ENCODE measurements around the gene JAM3.
A peak's percentile ranks its signal among the peaks of the same experiment; 100 is the strongest.

Gene JAM3

DNA sequence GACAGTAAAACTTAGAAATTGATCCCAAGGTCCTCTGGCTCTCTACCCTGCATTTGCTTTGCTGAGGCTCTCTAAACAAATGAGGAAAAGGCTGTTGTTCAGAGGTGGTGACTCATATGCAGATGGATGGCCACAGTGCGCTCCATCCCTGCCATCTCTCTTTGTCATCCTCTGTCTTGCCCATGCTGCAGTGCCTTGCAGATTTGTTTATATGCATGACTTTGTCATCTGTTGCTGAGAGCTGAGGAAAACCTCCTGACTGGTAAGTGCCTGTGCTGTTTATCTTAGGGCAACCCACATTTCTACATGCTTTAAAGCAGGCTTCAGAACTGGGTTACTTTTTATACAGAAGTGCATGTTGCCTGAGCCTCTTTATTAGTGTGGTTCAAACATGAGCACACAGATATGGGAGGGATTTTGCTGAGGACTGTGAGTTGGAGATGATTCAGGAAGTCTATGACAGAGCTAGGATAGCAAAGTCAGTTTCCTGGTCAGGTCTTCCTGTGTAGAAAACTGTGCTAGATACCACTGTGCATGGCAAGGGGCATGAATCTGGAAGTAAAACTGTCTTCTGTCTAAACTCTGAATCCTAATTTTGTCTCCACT is 57.4 kb downstream of the JAM3 start:
- Histone ChIP-seq H3K36me3 (ENCODE audit: control insufficient read depth, insufficient read depth, low read length) (no peaks in the 10 kb centered on the region), H3K27me3 (replicated peaks; ENCODE audit: control insufficient read depth, insufficient read depth, low read length, poor library complexity, severe bottlenecking) (no peaks in the 10 kb centered on the region), H3K27ac (ENCODE audit: insufficient read depth, low read length, poor library complexity, severe bottlenecking) (no peak overlapping the region), H3K4me1 (ENCODE audit: control insufficient read depth, insufficient read depth, low read length, poor library complexity, severe bottlenecking) (no peaks in the 10 kb centered on the region), H3K4me3 (ENCODE audit: insufficient read depth, low read depth, low read length, poor library complexity, severe bottlenecking) (no peak overlapping the region), H3K9me3 (ENCODE audit: control insufficient read depth, low read length) (peaks cover 6% of the 10 kb centered on the region)
- no peak for DNase-seq

DNA sequence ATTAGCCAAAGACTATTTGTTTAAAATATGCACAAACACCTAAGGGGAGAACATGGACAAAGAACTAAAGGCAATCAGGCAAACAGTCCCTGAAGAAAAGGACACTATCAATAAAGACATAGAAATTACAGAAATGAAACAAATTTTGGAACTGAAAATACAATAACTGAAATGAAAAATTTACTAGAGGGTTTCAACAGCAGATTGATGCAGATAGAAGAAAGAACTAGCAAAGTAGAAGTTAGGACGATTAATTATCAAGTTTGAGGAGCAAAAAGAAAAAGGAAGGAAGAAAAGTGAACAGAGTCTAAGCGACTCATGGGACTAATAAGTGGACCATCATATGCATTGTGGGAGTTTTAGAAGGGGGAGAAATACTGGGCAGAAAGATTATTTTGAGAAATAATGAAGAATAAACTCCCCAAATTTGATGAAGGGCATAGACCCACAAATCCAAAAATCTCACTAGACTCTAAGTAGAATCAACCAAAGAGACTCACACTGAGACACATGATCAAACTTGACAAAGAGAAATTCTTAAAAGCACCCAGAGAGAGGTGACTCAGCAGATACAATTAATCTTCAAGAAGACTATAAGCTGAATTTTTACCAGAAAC is 62.9 kb downstream of the JAM3 start:
- no peaks in the 10 kb centered on the region for H3K36me3 ChIP-seq (ENCODE audit: control insufficient read depth, insufficient read depth, low read length)
- H3K27me3 ChIP-seq (replicated peaks; ENCODE audit: control insufficient read depth, insufficient read depth, low read length, poor library complexity, severe bottlenecking), result no peaks in the 10 kb centered on the region
- no peak for DNase-seq
- H3K4me1 ChIP-seq (ENCODE audit: control insufficient read depth, insufficient read depth, low read length, poor library complexity, severe bottlenecking), result no peaks in the 10 kb centered on the region
- H3K4me3 ChIP-seq (ENCODE audit: insufficient read depth, low read depth, low read length, poor library complexity, severe bottlenecking), result no peak overlapping the region
- no peak overlapping the region for H3K27ac ChIP-seq (ENCODE audit: insufficient read depth, low read length, poor library complexity, severe bottlenecking)
- peaks cover 13% of the 10 kb centered on the region for H3K9me3 ChIP-seq (ENCODE audit: control insufficient read depth, low read length)

DNA sequence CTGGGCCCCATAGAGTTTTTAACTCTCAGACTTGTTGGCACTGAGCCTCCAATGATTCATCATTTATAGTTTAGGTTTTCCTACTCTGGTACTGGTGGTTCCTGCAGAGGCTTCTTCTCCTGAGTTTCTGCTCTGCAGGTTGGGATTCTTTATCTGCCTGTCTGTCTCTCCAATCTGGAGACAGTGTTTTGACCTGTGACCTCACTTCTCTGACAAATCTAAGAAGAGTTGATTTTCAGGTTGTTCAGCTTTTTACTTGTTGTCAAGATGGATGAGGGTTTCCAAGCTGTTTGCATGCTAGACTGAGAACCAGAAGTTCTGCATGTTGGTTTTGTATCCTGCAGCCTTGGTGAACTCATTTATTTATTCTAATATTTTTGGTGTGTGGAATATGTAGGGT is 63.9 kb downstream of the JAM3 start:
- no peaks in the 10 kb centered on the region for H3K36me3 ChIP-seq (ENCODE audit: control insufficient read depth, insufficient read depth, low read length)
- H3K27me3 ChIP-seq (replicated peaks; ENCODE audit: control insufficient read depth, insufficient read depth, low read length, poor library complexity, severe bottlenecking), result no peaks in the 10 kb centered on the region
- no peak for DNase-seq
- H3K4me3 ChIP-seq (ENCODE audit: insufficient read depth, low read depth, low read length, poor library complexity, severe bottlenecking), result no peak overlapping the region
- H3K27ac ChIP-seq (ENCODE audit: insufficient read depth, low read length, poor library complexity, severe bottlenecking), result no peak overlapping the region
- H3K4me1 ChIP-seq (ENCODE audit: control insufficient read depth, insufficient read depth, low read length, poor library complexity, severe bottlenecking), result no peaks in the 10 kb centered on the region
- H3K9me3 ChIP-seq (ENCODE audit: control insufficient read depth, low read length), result peaks cover 13% of the 10 kb centered on the region

DNA sequence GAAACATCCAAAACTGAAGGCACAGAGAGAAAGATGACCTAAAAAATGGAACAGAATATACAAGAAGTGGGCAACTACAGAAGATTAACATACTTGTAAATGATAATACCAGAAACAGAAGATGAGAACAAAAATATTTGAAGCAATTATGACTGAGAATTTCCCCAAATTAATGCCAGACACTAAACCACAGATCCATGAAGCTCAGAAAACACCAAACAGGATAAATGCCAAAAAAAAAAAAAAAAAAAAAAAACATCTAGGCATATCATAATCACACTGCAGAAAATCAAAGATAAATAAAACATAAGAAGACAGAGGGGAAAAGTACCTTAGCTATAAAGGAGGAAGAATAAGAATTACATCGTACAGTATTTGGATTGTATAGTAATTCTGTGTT is 65.3 kb downstream of the JAM3 start:
- Histone ChIP-seq H3K4me1 (ENCODE audit: control insufficient read depth, insufficient read depth, low read length, poor library complexity, severe bottlenecking) (no peaks in the 10 kb centered on the region), H3K4me3 (ENCODE audit: insufficient read depth, low read depth, low read length, poor library complexity, severe bottlenecking) (no peak overlapping the region), H3K27ac (ENCODE audit: insufficient read depth, low read length, poor library complexity, severe bottlenecking) (no peak overlapping the region), H3K36me3 (ENCODE audit: control insufficient read depth, insufficient read depth, low read length) (no peaks in the 10 kb centered on the region), H3K27me3 (replicated peaks; ENCODE audit: control insufficient read depth, insufficient read depth, low read length, poor library complexity, severe bottlenecking) (no peaks in the 10 kb centered on the region), H3K9me3 (ENCODE audit: control insufficient read depth, low read length) (peaks cover 13% of the 10 kb centered on the region)
- DNase-seq, result no peak

DNA sequence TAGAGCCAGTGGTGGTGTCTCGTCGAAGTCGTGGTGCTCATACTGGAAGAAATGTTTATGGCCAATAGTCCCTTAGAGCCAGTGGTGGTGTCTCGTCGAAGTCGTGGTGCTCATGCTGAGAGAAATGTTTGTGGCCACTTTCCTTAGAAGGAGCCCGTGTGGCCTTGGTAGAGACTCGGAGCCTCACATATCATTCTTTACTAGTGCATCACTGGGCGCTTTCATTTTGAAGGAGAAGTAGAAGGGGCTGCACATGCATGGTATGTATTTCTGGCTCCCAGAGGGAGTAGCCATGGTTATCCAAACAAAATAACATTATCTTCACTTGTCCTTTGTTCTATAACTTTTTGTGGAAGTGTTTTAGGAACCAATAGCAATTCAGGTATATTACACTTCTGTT is 69.5 kb downstream of the JAM3 start:
- Histone ChIP-seq H3K4me1 (ENCODE audit: control insufficient read depth, insufficient read depth, low read length, poor library complexity, severe bottlenecking) (no peaks in the 10 kb centered on the region), H3K4me3 (ENCODE audit: insufficient read depth, low read depth, low read length, poor library complexity, severe bottlenecking) (no peak overlapping the region), H3K27ac (ENCODE audit: insufficient read depth, low read length, poor library complexity, severe bottlenecking) (no peak overlapping the region), H3K36me3 (ENCODE audit: control insufficient read depth, insufficient read depth, low read length) (no peaks in the 10 kb centered on the region), H3K9me3 (ENCODE audit: control insufficient read depth, low read length) (no peaks in the 10 kb centered on the region), H3K27me3 (replicated peaks; ENCODE audit: control insufficient read depth, insufficient read depth, low read length, poor library complexity, severe bottlenecking) (no peaks in the 10 kb centered on the region)
- DNase-seq, result no peak

DNA sequence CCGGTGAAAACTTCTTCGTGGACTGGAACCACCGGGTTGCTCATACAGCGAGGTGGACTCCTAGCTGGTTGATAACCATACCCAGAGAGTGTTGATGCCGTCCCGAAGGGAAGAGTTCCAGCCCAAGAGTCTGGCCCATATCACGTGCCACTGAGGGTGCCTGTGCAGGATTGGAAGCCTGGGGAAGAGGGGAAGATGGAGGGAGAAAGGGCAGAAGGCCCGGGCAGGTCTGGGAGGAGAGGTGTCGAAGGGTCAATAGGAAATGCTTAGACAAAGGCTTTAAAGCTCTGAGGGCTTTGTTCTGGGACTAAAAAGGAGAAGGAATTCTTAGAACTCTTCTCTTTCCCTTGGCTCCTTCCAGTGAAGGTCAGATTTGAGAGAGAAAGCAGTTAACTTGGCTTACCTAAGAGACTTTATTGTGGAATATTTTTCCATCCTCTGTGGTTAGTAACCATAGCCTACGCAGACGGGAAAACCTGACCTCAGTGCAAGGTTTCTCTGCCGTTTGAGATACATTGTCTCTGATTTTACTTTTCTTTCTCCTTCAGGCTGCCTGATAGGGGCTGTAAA is 70.5 kb downstream of the JAM3 start:
- no peaks in the 10 kb centered on the region for H3K36me3 ChIP-seq (ENCODE audit: control insufficient read depth, insufficient read depth, low read length)
- DNase-seq, result no peak
- H3K27ac ChIP-seq (ENCODE audit: insufficient read depth, low read length, poor library complexity, severe bottlenecking), result no peak overlapping the region

DNA sequence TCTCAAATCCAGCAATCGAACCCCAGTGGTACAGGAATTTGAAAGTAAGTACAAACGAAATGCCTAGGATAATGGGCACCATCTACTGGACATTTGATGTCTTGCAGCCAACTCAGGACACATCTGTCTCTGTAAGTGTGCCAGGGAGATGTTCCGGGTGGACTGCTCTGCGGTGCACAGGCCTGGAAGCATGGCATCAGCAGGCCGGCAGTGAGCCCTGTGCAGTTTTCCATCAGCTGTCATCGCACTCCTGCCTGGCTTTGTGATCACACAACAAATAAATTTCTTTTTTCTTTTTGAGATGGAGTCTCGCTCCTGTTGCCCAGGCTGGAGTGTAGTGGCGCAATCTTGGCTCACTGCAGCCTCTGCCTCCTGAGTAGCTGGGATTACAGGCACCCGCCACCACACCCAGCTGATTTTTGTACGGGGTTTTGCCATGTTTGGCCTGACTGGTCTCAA is 71.0 kb downstream of the JAM3 start:
- H3K27me3 ChIP-seq (replicated peaks; ENCODE audit: control insufficient read depth, insufficient read depth, low read length, poor library complexity, severe bottlenecking), result no peaks in the 10 kb centered on the region
- no peak overlapping the region for H3K27ac ChIP-seq (ENCODE audit: insufficient read depth, low read length, poor library complexity, severe bottlenecking)
- H3K9me3 ChIP-seq (ENCODE audit: control insufficient read depth, low read length), result no peaks in the 10 kb centered on the region
- H3K4me1 ChIP-seq (ENCODE audit: control insufficient read depth, insufficient read depth, low read length, poor library complexity, severe bottlenecking), result no peaks in the 10 kb centered on the region
- peak in 1 of 3 donors; percentile 13 for DNase-seq
- no peaks in the 10 kb centered on the region for H3K36me3 ChIP-seq (ENCODE audit: control insufficient read depth, insufficient read depth, low read length)
- no peak overlapping the region for H3K4me3 ChIP-seq (ENCODE audit: insufficient read depth, low read depth, low read length, poor library complexity, severe bottlenecking)

More for the DNA sequence above, 70.5 kb downstream of the JAM3 start:
- Histone ChIP-seq H3K27me3 (replicated peaks; ENCODE audit: control insufficient read depth, insufficient read depth, low read length, poor library complexity, severe bottlenecking) (no peaks in the 10 kb centered on the region), H3K9me3 (ENCODE audit: control insufficient read depth, low read length) (no peaks in the 10 kb centered on the region), H3K4me3 (ENCODE audit: insufficient read depth, low read depth, low read length, poor library complexity, severe bottlenecking) (no peak overlapping the region), H3K4me1 (ENCODE audit: control insufficient read depth, insufficient read depth, low read length, poor library complexity, severe bottlenecking) (no peaks in the 10 kb centered on the region)

DNA sequence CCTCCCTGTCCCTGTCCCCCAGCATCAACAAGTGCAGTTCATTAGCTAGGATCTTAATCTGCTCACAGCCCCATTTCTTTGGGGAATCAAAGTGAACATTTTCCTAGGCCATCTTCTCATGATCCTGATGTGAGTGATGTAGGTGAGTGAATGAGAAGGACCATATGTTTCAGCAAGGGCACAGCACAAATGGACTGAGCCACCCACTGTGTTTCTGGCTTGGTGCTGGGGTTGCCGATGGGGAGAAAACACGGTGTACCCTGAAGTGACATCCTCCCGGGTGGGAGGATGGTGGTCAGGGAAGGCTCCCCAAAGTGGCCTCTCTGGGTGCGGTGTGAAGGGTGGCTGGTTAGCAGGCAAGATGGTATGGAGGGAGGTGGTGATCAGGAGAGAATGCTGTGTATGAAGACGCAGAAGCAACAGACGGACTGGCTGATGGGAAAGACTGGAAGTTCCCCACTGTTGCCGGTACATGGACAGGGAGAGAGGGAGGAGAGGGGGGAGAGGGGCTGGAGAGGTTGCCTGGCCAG is 72.2 kb downstream of the JAM3 start:
- no peaks in the 10 kb centered on the region for H3K36me3 ChIP-seq (ENCODE audit: control insufficient read depth, insufficient read depth, low read length)
- H3K27me3 ChIP-seq (replicated peaks; ENCODE audit: control insufficient read depth, insufficient read depth, low read length, poor library complexity, severe bottlenecking), result no peaks in the 10 kb centered on the region
- no peak overlapping the region for H3K4me3 ChIP-seq (ENCODE audit: insufficient read depth, low read depth, low read length, poor library complexity, severe bottlenecking)
- no peaks in the 10 kb centered on the region for H3K9me3 ChIP-seq (ENCODE audit: control insufficient read depth, low read length)
- no peak for DNase-seq
- no peaks in the 10 kb centered on the region for H3K4me1 ChIP-seq (ENCODE audit: control insufficient read depth, insufficient read depth, low read length, poor library complexity, severe bottlenecking)
- no peak overlapping the region for H3K27ac ChIP-seq (ENCODE audit: insufficient read depth, low read length, poor library complexity, severe bottlenecking)

DNA sequence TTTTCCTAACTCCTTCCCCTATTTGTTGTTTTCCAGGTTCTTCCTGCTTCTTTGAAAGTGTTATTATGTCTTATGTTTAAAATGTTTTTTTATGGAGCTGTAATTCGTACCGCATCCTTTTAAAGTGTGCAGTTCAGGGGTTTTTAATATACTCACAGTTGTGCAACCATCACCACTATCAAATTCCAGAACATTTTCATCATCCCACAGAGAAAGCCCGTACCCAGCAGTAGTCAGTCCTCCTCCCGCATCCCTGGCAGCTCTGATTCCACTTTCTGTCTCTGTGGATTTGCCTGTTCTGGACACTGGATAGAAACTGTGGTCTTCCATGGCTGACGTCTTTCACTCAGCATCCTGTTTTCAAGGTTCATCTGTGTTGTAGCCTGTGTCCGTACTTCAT is 73.7 kb downstream of the JAM3 start:
- Histone ChIP-seq H3K4me3 (ENCODE audit: insufficient read depth, low read depth, low read length, poor library complexity, severe bottlenecking) (no peak overlapping the region), H3K9me3 (ENCODE audit: control insufficient read depth, low read length) (no peaks in the 10 kb centered on the region), H3K4me1 (ENCODE audit: control insufficient read depth, insufficient read depth, low read length, poor library complexity, severe bottlenecking) (no peaks in the 10 kb centered on the region), H3K27me3 (replicated peaks; ENCODE audit: control insufficient read depth, insufficient read depth, low read length, poor library complexity, severe bottlenecking) (no peaks in the 10 kb centered on the region), H3K36me3 (ENCODE audit: control insufficient read depth, insufficient read depth, low read length) (no peaks in the 10 kb centered on the region), H3K27ac (ENCODE audit: insufficient read depth, low read length, poor library complexity, severe bottlenecking) (no peak overlapping the region)
- DNase-seq, result no peak

DNA sequence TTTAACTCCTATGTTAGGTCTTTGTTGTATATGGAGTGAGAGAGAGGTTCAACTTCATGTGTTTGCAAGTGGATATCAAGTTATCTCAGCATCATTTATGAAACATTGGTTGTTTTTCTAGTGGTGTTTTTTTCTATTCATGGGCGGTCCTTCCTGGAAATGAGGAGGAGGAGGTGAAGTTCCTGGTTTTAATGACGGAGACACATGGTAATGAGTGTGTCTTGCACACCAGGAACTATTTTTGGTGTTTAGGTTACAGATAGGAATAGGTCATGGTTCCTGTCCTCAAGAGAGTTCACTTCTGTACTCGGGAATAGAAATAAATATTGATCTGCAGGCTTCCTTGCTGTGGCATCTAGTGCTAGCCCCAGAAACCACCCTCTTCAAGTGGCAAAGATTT is 74.9 kb downstream of the JAM3 start:
- no peak overlapping the region for H3K27ac ChIP-seq (ENCODE audit: insufficient read depth, low read length, poor library complexity, severe bottlenecking)
- H3K4me1 ChIP-seq (ENCODE audit: control insufficient read depth, insufficient read depth, low read length, poor library complexity, severe bottlenecking), result no peaks in the 10 kb centered on the region
- H3K36me3 ChIP-seq (ENCODE audit: control insufficient read depth, insufficient read depth, low read length), result peaks cover 8% of the 10 kb centered on the region
- H3K4me3 ChIP-seq (ENCODE audit: insufficient read depth, low read depth, low read length, poor library complexity, severe bottlenecking), result no peak overlapping the region
- no peak for DNase-seq
- no peaks in the 10 kb centered on the region for H3K27me3 ChIP-seq (replicated peaks; ENCODE audit: control insufficient read depth, insufficient read depth, low read length, poor library complexity, severe bottlenecking)
- no peaks in the 10 kb centered on the region for H3K9me3 ChIP-seq (ENCODE audit: control insufficient read depth, low read length)
